SU-DHL-6 (cell line): ENCODE data around the gene SLC43A3.

Experiments used
- CTCF ChIP-seq: fragments of 200-600 bp; sonication (generic); IDR thresholded peaks from one replicate; pipeline ENCODE4 v1.5.1; 2017; ENCODE audit warnings: antibody characterized with exemption, mild to moderate bottlenecking, low read length, moderate library complexity; ENCODE audit not compliant: insufficient read depth, poor library complexity, severe bottlenecking
- EZH2phosphoT487 ChIP-seq: fragments of 200-600 bp; sonication (generic), shearing (Covaris generic); conservative IDR thresholded peaks from 2 replicates; pipeline ENCODE4 v1.6.1; 2018; ENCODE audit warnings: mild to moderate bottlenecking, antibody characterized with exemption, low read length, moderate library complexity, mixed read lengths

- TF ChIP-seq CTCF (no peak), EZH2phosphoT487 (no peak)
Observed at GRCh38 chr11:57444362-57445121, 17.6 kb upstream of the SLC43A3 start.
